ENCODE data around the gene SOCS3.
A peak's percentile ranks its signal among the peaks of the same experiment; 100 is the strongest.
"Not testable (repeated sequence)": the region's sequence is repeated elsewhere in the genome, so short reads cannot be mapped to it uniquely, and the experiment has no call there.

The SOCS3 gene

DNA sequence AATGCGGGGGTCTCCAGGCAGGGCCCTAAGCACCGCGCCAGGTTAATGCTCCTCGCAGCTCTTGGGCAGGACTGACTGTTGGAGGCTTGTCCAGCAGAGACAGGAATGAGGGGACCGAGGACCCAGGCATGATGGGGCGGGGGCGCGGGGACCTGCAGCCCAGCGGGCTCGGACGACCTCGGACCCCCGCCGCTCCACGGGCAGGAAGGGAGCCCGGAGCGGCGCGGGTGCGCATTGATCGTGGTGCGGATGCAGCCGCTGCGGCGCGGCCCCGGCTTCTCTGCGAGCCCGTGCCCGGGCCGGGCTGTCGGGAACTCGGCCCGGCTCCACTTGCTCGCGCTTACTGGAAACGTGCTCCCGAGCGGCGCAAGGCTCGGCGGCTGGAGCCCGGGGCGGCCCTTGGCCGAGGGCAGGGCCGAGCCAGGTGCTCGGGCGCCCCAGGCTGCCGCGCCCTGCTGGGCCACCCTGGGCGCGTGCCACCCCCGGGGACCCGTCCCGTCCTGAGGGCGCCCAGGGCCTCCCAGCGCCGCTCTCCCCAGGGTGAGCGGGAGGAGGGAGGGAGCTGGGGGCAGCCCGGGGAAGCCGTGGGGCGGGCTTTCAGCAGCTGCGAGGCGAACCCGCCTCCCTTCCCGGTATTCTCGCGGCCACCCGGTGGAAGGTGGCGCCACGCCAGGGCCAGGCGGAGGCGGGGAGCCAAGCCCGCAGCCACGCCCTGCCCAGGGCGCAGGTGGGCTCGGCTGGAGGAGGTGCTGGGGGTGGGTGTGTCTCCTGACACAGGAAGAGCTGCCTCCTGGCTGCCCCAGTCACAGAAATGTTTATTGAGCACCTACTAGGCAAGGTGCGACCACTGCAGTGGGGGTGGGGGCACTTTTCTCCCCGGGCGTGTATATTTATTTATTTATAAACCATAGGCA lies 45.9 kb downstream of the SOCS3 start:
- DNase-seq (ENCODE audit: low read depth), result peak; percentile 71
- Histone ChIP-seq H3K36me3 (ENCODE audit: control insufficient read depth, insufficient read depth, low read length, severe bottlenecking) (no peaks in the 10 kb centered on the region), H3K9ac (ENCODE audit: low read length) (peak overlapping the region; percentile 82), H3K4me1 (ENCODE audit: control insufficient read depth, insufficient read depth, low read length) (peaks cover 35% of the 10 kb centered on the region), H3K9me3 (ENCODE audit: control insufficient read depth, low read length) (no peaks in the 10 kb centered on the region), H3K27me3 (replicated peaks; ENCODE audit: control insufficient read depth, insufficient read depth, low read length) (no peaks in the 10 kb centered on the region), H3K4me3 (ENCODE audit: low read length) (peak overlapping the region; percentile 74)

DNA sequence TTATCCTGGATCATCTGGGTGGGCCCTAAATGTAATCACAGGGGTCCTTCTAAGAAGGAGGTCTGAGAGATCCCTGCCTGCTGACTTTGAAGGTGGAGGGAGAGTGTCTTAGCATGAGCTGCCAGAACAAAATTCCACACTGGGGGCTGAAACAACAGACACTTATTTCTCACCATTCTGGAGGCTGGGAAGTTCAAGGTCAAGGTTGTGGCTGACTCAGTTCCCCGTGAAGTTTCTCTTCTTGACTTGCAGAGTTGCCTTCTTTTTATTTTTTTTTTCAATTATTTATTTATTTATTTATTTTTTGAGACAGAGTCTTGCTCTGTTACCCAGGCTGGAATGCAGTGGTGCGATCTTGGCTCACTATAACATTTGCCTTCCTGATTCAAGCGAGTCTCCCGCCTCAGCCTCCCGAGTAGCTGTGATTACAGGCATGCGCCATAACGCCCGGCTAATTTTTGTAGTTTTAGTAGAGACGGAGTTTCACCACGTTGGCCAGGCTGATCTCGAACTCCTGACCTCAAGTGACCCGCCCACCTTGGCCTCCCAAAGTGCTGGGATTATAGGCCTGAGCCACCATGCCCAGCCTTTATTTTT lies 50.1 kb downstream of the SOCS3 start:
- not testable (repeated sequence) for H3K4me3 ChIP-seq (ENCODE audit: low read length); H3K9me3 ChIP-seq (ENCODE audit: control insufficient read depth, low read length)
- H3K4me1 ChIP-seq (ENCODE audit: control insufficient read depth, insufficient read depth, low read length), result peaks cover 21% of the 10 kb centered on the region

GRCh38 chr17:78307887-78308638 lies 51.8 kb downstream of the SOCS3 start:
- no peak for DNase-seq (ENCODE audit: low read depth)
- no peaks in the 10 kb centered on the region for H3K36me3 ChIP-seq (ENCODE audit: control insufficient read depth, insufficient read depth, low read length, severe bottlenecking)
- H3K27me3 ChIP-seq (replicated peaks; ENCODE audit: control insufficient read depth, insufficient read depth, low read length), result no peaks in the 10 kb centered on the region
- H3K4me3 ChIP-seq (ENCODE audit: low read length), result no peak overlapping the region
- H3K9me3 ChIP-seq (ENCODE audit: control insufficient read depth, low read length), result no peaks in the 10 kb centered on the region
- H3K9ac ChIP-seq (ENCODE audit: low read length), result no peak overlapping the region
- peaks cover 16% of the 10 kb centered on the region for H3K4me1 ChIP-seq (ENCODE audit: control insufficient read depth, insufficient read depth, low read length)

More for the DNA sequence above, 50.1 kb downstream of the SOCS3 start:
- not testable (repeated sequence) for H3K27me3 ChIP-seq (replicated peaks; ENCODE audit: control insufficient read depth, insufficient read depth, low read length); DNase-seq (ENCODE audit: low read depth); H3K36me3 ChIP-seq (ENCODE audit: control insufficient read depth, insufficient read depth, low read length, severe bottlenecking); H3K9ac ChIP-seq (ENCODE audit: low read length)

GRCh38 chr17:78306913-78307312 lies 53.0 kb downstream of the SOCS3 start:
- H3K27me3 ChIP-seq (replicated peaks; ENCODE audit: control insufficient read depth, insufficient read depth, low read length), result no peaks in the 10 kb centered on the region
- H3K4me3 ChIP-seq (ENCODE audit: low read length), result no peak overlapping the region
- no peak for DNase-seq (ENCODE audit: low read depth)
- no peaks in the 10 kb centered on the region for H3K9me3 ChIP-seq (ENCODE audit: control insufficient read depth, low read length)
- peak overlapping the region; percentile 20 for H3K9ac ChIP-seq (ENCODE audit: low read length)
- H3K4me1 ChIP-seq (ENCODE audit: control insufficient read depth, insufficient read depth, low read length), result peaks cover 16% of the 10 kb centered on the region
- H3K36me3 ChIP-seq (ENCODE audit: control insufficient read depth, insufficient read depth, low read length, severe bottlenecking), result no peaks in the 10 kb centered on the region

Data from adipocyte (in vitro differentiated cells).